A673 (cell line): ENCODE data around the gene FRMD3. TPM values are rescaled to one million over a fixed set of nuclear protein-coding genes. Genes with fewer than 3 reads are reported as not detected.

Source experiments
- BruUV-seq: library from RNA; stranded (reverse); fragments of 400-500 nt; replicated peaks from 2 replicates; lab custom pipeline; 2021; lab: Mats Ljungman, UMichigan
- CTCF ChIA-PET: fragments of 300-600 bp; sonication (Branson Sonifier 250); formaldehyde crosslinking; loops from one replicate; lab custom pipeline; 2022; ENCODE audit warnings: antibody characterized with exemption; lab: Charles Lee
- POLR2A ChIA-PET: fragments of 300-600 bp; sonication (Branson Sonifier 250); formaldehyde crosslinking; loops from one replicate; lab custom pipeline; 2022; ENCODE audit warnings: antibody characterized with exemption; ENCODE audit not compliant: low non-redundant PET; lab: Charles Lee
- DNase-seq: peaks from one replicate; pipeline ENCODE4 v3.0.0-alpha.2; 2015; ENCODE audit warnings: low spot score
- H3K27ac ChIP-seq: fragments of 200-600 bp; sonication (generic); 2 replicates; pipeline ENCODE4 v1.5.1; 2016; ENCODE audit warnings: mixed run types, low read depth, mild to moderate bottlenecking, mixed read lengths, antibody characterized with exemption, low read length; ENCODE audit not compliant: poor library complexity, severe bottlenecking
- H3K27me3 ChIP-seq: fragments of 200-600 bp; sonication (generic); replicated peaks from 2 replicates; pipeline ENCODE4 v1.6.1; 2017; ENCODE audit warnings: mixed run types, low read depth, mild to moderate bottlenecking, mixed read lengths, antibody characterized with exemption, low read length; ENCODE audit not compliant: insufficient read depth, poor library complexity
- H3K36me3 ChIP-seq: fragments of 200-600 bp; sonication (generic); 2 replicates; pipeline ENCODE4 v1.6.1; 2016; ENCODE audit warnings: mixed run types, mild to moderate bottlenecking, mixed read lengths, antibody characterized with exemption, low read length; ENCODE audit not compliant: insufficient read depth, poor library complexity, severe bottlenecking
- H3K4me1 ChIP-seq: fragments of 200-600 bp; sonication (generic); 2 replicates; pipeline ENCODE4 v1.6.1; 2017; ENCODE audit warnings: mixed run types, mild to moderate bottlenecking, mixed read lengths, antibody characterized with exemption, low read length; ENCODE audit not compliant: insufficient read depth, poor library complexity, severe bottlenecking
- H3K4me3 ChIP-seq: fragments of 200-600 bp; sonication (generic); 2 replicates; pipeline ENCODE4 v1.5.1; 2016; ENCODE audit warnings: low read depth, mixed run types, mild to moderate bottlenecking, mixed read lengths, low read length; ENCODE audit not compliant: poor library complexity, severe bottlenecking
- H3K9me3 ChIP-seq: fragments of 200-600 bp; sonication (generic); 2 replicates; pipeline ENCODE4 v1.6.1; 2016; ENCODE audit warnings: mixed run types, low read depth, mild to moderate bottlenecking, mixed read lengths, antibody characterized with exemption, low read length; ENCODE audit not compliant: poor library complexity, severe bottlenecking
- EZH2 ChIP-seq: fragments of 200-600 bp; sonication (generic); IDR thresholded peaks from 2 replicates; pipeline ENCODE4 v1.6.1; 2017; ENCODE audit warnings: borderline replicate concordance, low read depth, mild to moderate bottlenecking, mixed read lengths, antibody characterized with exemption, low read length; ENCODE audit not compliant: poor library complexity, severe bottlenecking
- intact Hi-C: fragments of 100-400 bp; cut with micrococcal nuclease; formaldehyde crosslinking; loops from one replicate; pipeline ENCODE4 v1.10.0; 2022; ENCODE audit not compliant: unreplicated experiment
- total RNA-seq: library from RNA; stranded (reverse); gene quantifications from 2 replicates; pipeline ENCODE4 v1.2.3, GENCODE V29; 2021
- TF ChIP-seq, protein P1 (sequence below): fragments of 300-800, 200-600 bp; sonication (generic); conservative IDR thresholded peaks from 2 replicates; pipeline ENCODE4 v1.5.1; 2017; ENCODE audit warnings: low read depth, mild to moderate bottlenecking, antibody characterized with exemption, low read length, moderate library complexity, mixed read lengths

FRMD3 gene
- total RNA-seq, 1 experiment from 2014 or later = 1.0 TPM

DNA sequence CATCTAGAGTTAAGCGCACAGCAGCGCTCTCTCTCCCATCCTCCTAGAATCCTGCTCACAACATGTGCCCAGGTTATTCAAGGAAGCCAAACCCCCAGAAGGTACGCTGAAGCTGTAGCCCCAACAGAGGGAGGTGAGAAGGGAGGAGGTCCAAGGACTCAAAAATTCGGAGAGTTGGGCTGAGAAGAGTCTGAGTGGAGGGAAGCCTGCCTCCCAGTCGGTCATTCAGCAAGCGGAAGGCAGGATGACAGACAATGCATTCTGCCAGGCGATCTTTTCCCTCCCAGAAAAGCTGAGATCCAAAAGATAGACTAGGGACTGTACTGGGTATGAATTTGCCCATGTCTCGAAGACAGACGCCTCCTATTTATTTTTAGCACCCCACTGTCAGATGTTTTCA is 189.2 kb downstream of the FRMD3 start:
- no peaks in the 10 kb centered on the region for H3K36me3 ChIP-seq
- ChIA-PET CTCF (no interaction called here), POLR2A (no interaction called here)
- no peak overlapping the region for H3K27ac ChIP-seq
- no peaks in the 10 kb centered on the region for H3K4me1 ChIP-seq
- no peaks in the 10 kb centered on the region for H3K9me3 ChIP-seq
- H3K4me3 ChIP-seq = no peak overlapping the region
- no peak for DNase-seq
- BruUV-seq = no TSS peak
- intact Hi-C loops = no loop called here
- TF ChIP-seq EZH2 = no peak
- TF ChIP-seq, protein P1, sequence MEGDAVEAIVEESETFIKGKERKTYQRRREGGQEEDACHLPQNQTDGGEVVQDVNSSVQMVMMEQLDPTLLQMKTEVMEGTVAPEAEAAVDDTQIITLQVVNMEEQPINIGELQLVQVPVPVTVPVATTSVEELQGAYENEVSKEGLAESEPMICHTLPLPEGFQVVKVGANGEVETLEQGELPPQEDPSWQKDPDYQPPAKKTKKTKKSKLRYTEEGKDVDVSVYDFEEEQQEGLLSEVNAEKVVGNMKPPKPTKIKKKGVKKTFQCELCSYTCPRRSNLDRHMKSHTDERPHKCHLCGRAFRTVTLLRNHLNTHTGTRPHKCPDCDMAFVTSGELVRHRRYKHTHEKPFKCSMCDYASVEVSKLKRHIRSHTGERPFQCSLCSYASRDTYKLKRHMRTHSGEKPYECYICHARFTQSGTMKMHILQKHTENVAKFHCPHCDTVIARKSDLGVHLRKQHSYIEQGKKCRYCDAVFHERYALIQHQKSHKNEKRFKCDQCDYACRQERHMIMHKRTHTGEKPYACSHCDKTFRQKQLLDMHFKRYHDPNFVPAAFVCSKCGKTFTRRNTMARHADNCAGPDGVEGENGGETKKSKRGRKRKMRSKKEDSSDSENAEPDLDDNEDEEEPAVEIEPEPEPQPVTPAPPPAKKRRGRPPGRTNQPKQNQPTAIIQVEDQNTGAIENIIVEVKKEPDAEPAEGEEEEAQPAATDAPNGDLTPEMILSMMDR = no peak
- H3K27me3 ChIP-seq = peaks cover 7% of the 10 kb centered on the region

DNA sequence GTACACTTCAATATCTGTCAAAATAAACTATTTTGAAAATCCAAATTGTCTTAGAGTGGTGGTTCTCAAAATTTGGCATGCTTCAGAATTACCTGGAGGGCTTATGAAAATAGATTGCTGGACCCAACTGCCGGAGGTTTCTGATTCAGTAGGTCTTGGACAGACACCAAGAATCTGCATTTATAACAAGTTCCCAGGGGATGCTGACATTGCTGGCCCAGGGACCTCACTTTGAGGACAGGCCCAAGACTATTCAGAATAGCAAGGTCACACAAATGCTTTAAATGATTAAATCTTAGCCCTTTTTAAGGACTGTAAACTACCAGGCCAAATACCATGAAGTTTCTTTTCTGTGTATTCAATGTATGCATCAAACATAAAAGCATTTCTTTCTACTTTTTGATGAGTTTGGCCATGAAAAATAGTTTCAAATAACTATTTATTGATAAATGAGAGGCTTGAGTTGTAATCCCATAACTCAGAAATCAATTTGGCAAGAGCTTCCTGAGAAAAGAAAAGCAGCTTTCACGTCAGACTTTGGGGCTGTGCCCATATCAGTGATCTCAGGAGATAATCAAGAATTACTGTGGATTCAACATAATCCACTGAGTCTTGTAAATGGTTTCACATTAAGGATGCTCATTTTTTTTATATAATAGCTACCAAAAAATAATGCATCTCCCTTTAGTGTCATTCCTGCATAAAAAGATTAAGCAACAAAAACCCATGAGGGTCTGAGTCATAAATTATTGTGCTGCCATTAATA is 191.4 kb downstream of the FRMD3 start:
- Histone ChIP-seq H3K27me3 (peaks cover 7% of the 10 kb centered on the region), H3K4me3 (no peak overlapping the region), H3K4me1 (no peaks in the 10 kb centered on the region), H3K36me3 (no peaks in the 10 kb centered on the region), H3K9me3 (no peaks in the 10 kb centered on the region), H3K27ac (no peak overlapping the region)
- no TSS peak for BruUV-seq
- no peak for TF ChIP-seq EZH2
- intact Hi-C loops = no loop called here
- peak; percentile 10 for DNase-seq
- CTCF ChIA-PET = no interaction called here
- POLR2A ChIA-PET = interaction anchor here (0.7 kb wide), 1 partner anchor 257 kb away, joined by 6 read pairs; no protein-coding TSS in a partner anchor

DNA sequence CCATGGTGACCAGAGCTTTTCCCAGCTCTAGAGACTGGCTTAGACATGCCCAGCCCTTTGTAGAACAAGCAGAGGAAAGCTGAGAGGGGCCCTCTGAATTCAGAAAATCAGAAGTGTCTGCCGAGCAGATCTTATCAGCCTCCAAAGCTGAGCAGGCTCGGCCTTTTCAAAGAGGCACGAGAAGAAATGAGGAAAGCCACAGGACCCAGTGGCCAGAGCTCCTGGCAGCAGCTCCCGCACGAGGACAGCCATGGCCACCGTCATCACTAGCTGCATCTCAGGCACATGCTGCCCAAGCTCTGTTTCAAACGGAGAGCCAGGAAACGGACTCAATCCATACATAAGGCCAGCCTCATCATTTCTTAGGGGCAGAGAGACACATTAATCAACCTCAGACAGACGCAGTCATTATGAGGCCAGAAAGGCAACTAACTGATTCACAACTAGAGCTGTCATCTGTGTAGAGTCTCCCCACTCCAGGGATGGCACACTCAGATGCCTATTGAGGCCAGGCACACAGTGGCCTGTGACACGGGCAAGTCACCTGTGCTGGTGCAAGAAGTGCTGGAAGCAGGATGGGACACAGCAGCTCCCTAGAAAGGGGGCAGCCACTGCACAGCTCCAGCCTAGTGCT is 194.7 kb downstream of the FRMD3 start:
- H3K4me1 ChIP-seq = no peaks in the 10 kb centered on the region
- peaks cover 7% of the 10 kb centered on the region for H3K27me3 ChIP-seq
- no peak overlapping the region for H3K27ac ChIP-seq
- TF ChIP-seq, protein P1 = no peak
- no peak for TF ChIP-seq EZH2
- no peaks in the 10 kb centered on the region for H3K36me3 ChIP-seq
- intact Hi-C loops = no loop called here
- DNase-seq = no peak
- no TSS peak for BruUV-seq
- H3K4me3 ChIP-seq = no peak overlapping the region
- ChIA-PET POLR2A (interaction anchor here (0.6 kb wide), 1 partner anchor 9 kb away, joined by 3 read pairs; no protein-coding TSS in a partner anchor), CTCF (no interaction called here)
- H3K9me3 ChIP-seq = no peaks in the 10 kb centered on the region
